Activated CD8-positive, alpha-beta memory T cell treated with anti-CD3 and anti-CD28 coated beads for 4 hours (primary cell): Measurements from ENCODE around the gene GPC3.

Experiments
- DNase-seq, 2 donors: peaks; one replicate each; pipeline ENCODE4 v3.0.0-alpha.2; 2020; ENCODE audit warnings: low read depth in 2 of 2

The GPC3 gene

GRCh38 chrX:133689997-133690599 is 295.3 kb downstream of the GPC3 start:
- no peak for DNase-seq

GRCh38 chrX:133685822-133686221 is 299.6 kb downstream of the GPC3 start:
- no peak for DNase-seq

GRCh38 chrX:133681897-133682296 is 303.5 kb downstream of the GPC3 start:
- DNase-seq, result no peak

GRCh38 chrX:133681421-133681820 is 304.0 kb downstream of the GPC3 start:
- no peak for DNase-seq

- DNase-seq, result no peak
Observed at GRCh38 chrX:133677123-133678063, 308.0 kb downstream of the GPC3 start.

- no peak for DNase-seq
Observed at GRCh38 chrX:133676344-133677122, 308.9 kb downstream of the GPC3 start.

GRCh38 chrX:133674726-133675470 is 310.5 kb downstream of the GPC3 start:
- no peak for DNase-seq

- no peak for DNase-seq
Observed at GRCh38 chrX:133670383-133670782, 315.0 kb downstream of the GPC3 start.

GRCh38 chrX:133669214-133669613 is 316.2 kb downstream of the GPC3 start:
- no peak for DNase-seq

- no peak for DNase-seq
Observed at GRCh38 chrX:133668225-133668931, 317.0 kb downstream of the GPC3 start.

- no peak for DNase-seq
Observed at GRCh38 chrX:133666256-133666655, 319.1 kb downstream of the GPC3 start.

- no peak for DNase-seq
Observed at GRCh38 chrX:133661962-133662839, 323.2 kb downstream of the GPC3 start.

- DNase-seq, result no peak
Observed at GRCh38 chrX:133660281-133660680, 325.1 kb downstream of the GPC3 start.

GRCh38 chrX:133658293-133658911 is 327.0 kb downstream of the GPC3 start:
- DNase-seq, result no peak

- DNase-seq, result no peak
Observed at GRCh38 chrX:133655275-133656265, 329.8 kb downstream of the GPC3 start.

GRCh38 chrX:133654811-133655210 is 330.6 kb downstream of the GPC3 start:
- DNase-seq, result no peak

GRCh38 chrX:133653358-133653757 is 332.0 kb downstream of the GPC3 start:
- no peak for DNase-seq

- no peak for DNase-seq
Observed at GRCh38 chrX:133652185-133652584, 333.2 kb downstream of the GPC3 start.
